HEK293 (cell line): ENCODE results near the gene PSMD12.

Experiments
- GLIS1 ChIP-seq: fragments of 450-650 bp; formaldehyde crosslinking; IDR thresholded peaks from 2 replicates; pipeline ENCODE4 v1.5.1; 2016; ENCODE audit warnings: missing biosample characterization, missing genetic modification characterization
- HOXA7 ChIP-seq: sonication (generic); formaldehyde crosslinking; IDR thresholded peaks from 2 replicates; pipeline ENCODE4 v1.8.1; 2022; ENCODE audit warnings: missing genetic modification reagents, borderline replicate concordance
- KLF7 ChIP-seq: fragments of 450-650 bp; formaldehyde crosslinking; IDR thresholded peaks from 2 replicates; pipeline ENCODE4 v1.5.1; 2016; ENCODE audit warnings: missing biosample characterization, missing genetic modification characterization, borderline replicate concordance
- YY1 ChIP-seq: fragments of 450-650 bp; formaldehyde crosslinking; IDR thresholded peaks from 2 replicates; pipeline ENCODE4 v1.5.1; 2018; ENCODE audit warnings: missing biosample characterization, missing genetic modification characterization
- ZNF211 ChIP-seq: fragments of 450-650 bp; formaldehyde crosslinking; IDR thresholded peaks from 2 replicates; pipeline ENCODE4 v1.5.1; 2016; ENCODE audit warnings: low read depth, missing biosample characterization, missing genetic modification characterization
- ZNF433 ChIP-seq: fragments of 450-650 bp; formaldehyde crosslinking; IDR thresholded peaks from 2 replicates; pipeline ENCODE4 v1.5.1; 2016; ENCODE audit warnings: missing biosample characterization, missing genetic modification characterization, low read depth
- TF ChIP-seq, protein P1 (sequence below): fragments of 450-650 bp; formaldehyde crosslinking; IDR thresholded peaks from 2 replicates; pipeline ENCODE4 v1.5.1; 2016; ENCODE audit warnings: missing biosample characterization, missing genetic modification characterization
- TF ChIP-seq, protein P2 (sequence below): fragments of 450-650 bp; formaldehyde crosslinking; IDR thresholded peaks from 2 replicates; pipeline ENCODE4 v1.5.1; 2016; ENCODE audit warnings: missing biosample characterization, missing genetic modification characterization, borderline replicate concordance
- TF ChIP-seq, protein P3 (sequence below): fragments of 450-650 bp; formaldehyde crosslinking; IDR thresholded peaks from 2 replicates; pipeline ENCODE4 v1.5.1; 2016; ENCODE audit warnings: missing biosample characterization, missing genetic modification characterization
- TF ChIP-seq, protein P4 (sequence below): fragments of 450-650 bp; formaldehyde crosslinking; conservative IDR thresholded peaks from 2 replicates; pipeline ENCODE4 v1.5.1; 2016; ENCODE audit warnings: low read depth, missing biosample characterization, missing genetic modification characterization
- TF ChIP-seq, protein P5 (sequence below): fragments of 450-650 bp; formaldehyde crosslinking; IDR thresholded peaks from 2 replicates; pipeline ENCODE4 v1.5.1; 2016; ENCODE audit warnings: missing biosample characterization, missing genetic modification characterization

DNA sequence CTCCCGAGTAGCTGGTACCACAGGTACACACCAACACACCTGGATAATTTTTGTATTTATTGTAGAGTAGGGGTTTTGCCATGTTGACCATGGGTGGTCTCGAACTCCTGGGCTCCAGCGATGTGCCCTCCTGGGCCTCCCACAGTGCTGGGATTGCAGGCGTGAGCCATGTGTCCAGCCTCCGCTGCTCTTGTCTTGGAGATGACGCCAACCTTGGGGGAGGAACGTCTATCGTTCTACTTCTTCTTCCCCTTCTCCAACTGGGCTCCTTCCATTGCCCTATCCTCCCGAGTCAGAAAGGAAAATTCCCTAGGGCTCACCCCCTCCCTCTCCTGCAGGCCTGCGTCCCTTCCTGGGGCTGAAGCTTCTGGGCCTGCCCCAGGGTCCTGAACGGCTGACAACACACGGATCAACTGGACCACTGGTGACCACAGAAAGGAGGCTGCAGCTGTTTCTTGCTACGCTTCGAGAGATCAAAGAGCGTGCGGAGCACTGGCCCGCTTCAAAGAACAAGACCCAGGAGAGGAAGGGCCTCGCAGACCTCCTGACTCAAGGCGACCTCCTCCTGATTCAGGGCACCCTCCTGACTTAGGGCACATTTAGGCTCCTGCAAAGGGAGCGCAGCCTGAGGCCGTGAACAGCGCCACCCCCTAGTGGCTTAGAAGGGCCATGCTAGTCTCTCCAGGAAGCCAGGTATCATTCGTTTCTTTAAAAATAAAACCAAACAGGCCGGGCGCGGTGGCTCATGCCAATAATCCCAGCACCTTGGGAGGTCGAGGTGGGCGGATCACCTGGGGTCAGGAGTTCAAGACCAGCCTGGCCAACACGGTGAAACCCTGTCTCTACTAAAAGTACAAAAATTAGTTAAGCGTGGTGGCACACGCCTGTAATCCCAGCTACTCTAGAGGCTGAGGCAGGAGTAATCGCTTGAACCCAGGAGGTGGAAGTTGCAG is 72.8 kb downstream of the PSMD12 start:
- TF ChIP-seq HOXA7 (CRISPR knock-in tag) (no peak), YY1 (tag by site-specific recombination) (no peak), GLIS1 (tag by site-specific recombination) (no peak), ZNF211 (tag by site-specific recombination) (no peak), ZNF433 (no peak), KLF7 (tag by site-specific recombination) (no peak)
- TF ChIP-seq, protein P1, sequence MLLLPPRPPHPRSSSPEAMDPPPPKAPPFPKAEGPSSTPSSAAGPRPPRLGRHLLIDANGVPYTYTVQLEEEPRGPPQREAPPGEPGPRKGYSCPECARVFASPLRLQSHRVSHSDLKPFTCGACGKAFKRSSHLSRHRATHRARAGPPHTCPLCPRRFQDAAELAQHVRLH: no peak
- TF ChIP-seq, protein P2, sequence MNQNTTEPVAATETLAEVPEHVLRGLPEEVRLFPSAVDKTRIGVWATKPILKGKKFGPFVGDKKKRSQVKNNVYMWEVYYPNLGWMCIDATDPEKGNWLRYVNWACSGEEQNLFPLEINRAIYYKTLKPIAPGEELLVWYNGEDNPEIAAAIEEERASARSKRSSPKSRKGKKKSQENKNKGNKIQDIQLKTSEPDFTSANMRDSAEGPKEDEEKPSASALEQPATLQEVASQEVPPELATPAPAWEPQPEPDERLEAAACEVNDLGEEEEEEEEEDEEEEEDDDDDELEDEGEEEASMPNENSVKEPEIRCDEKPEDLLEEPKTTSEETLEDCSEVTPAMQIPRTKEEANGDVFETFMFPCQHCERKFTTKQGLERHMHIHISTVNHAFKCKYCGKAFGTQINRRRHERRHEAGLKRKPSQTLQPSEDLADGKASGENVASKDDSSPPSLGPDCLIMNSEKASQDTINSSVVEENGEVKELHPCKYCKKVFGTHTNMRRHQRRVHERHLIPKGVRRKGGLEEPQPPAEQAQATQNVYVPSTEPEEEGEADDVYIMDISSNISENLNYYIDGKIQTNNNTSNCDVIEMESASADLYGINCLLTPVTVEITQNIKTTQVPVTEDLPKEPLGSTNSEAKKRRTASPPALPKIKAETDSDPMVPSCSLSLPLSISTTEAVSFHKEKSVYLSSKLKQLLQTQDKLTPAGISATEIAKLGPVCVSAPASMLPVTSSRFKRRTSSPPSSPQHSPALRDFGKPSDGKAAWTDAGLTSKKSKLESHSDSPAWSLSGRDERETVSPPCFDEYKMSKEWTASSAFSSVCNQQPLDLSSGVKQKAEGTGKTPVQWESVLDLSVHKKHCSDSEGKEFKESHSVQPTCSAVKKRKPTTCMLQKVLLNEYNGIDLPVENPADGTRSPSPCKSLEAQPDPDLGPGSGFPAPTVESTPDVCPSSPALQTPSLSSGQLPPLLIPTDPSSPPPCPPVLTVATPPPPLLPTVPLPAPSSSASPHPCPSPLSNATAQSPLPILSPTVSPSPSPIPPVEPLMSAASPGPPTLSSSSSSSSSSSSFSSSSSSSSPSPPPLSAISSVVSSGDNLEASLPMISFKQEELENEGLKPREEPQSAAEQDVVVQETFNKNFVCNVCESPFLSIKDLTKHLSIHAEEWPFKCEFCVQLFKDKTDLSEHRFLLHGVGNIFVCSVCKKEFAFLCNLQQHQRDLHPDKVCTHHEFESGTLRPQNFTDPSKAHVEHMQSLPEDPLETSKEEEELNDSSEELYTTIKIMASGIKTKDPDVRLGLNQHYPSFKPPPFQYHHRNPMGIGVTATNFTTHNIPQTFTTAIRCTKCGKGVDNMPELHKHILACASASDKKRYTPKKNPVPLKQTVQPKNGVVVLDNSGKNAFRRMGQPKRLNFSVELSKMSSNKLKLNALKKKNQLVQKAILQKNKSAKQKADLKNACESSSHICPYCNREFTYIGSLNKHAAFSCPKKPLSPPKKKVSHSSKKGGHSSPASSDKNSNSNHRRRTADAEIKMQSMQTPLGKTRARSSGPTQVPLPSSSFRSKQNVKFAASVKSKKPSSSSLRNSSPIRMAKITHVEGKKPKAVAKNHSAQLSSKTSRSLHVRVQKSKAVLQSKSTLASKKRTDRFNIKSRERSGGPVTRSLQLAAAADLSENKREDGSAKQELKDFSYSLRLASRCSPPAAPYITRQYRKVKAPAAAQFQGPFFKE (tag by site-specific recombination): no peak
- TF ChIP-seq, protein P3, sequence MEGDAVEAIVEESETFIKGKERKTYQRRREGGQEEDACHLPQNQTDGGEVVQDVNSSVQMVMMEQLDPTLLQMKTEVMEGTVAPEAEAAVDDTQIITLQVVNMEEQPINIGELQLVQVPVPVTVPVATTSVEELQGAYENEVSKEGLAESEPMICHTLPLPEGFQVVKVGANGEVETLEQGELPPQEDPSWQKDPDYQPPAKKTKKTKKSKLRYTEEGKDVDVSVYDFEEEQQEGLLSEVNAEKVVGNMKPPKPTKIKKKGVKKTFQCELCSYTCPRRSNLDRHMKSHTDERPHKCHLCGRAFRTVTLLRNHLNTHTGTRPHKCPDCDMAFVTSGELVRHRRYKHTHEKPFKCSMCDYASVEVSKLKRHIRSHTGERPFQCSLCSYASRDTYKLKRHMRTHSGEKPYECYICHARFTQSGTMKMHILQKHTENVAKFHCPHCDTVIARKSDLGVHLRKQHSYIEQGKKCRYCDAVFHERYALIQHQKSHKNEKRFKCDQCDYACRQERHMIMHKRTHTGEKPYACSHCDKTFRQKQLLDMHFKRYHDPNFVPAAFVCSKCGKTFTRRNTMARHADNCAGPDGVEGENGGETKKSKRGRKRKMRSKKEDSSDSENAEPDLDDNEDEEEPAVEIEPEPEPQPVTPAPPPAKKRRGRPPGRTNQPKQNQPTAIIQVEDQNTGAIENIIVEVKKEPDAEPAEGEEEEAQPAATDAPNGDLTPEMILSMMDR (tag by site-specific recombination): peak; percentile 75
- TF ChIP-seq, protein P4, sequence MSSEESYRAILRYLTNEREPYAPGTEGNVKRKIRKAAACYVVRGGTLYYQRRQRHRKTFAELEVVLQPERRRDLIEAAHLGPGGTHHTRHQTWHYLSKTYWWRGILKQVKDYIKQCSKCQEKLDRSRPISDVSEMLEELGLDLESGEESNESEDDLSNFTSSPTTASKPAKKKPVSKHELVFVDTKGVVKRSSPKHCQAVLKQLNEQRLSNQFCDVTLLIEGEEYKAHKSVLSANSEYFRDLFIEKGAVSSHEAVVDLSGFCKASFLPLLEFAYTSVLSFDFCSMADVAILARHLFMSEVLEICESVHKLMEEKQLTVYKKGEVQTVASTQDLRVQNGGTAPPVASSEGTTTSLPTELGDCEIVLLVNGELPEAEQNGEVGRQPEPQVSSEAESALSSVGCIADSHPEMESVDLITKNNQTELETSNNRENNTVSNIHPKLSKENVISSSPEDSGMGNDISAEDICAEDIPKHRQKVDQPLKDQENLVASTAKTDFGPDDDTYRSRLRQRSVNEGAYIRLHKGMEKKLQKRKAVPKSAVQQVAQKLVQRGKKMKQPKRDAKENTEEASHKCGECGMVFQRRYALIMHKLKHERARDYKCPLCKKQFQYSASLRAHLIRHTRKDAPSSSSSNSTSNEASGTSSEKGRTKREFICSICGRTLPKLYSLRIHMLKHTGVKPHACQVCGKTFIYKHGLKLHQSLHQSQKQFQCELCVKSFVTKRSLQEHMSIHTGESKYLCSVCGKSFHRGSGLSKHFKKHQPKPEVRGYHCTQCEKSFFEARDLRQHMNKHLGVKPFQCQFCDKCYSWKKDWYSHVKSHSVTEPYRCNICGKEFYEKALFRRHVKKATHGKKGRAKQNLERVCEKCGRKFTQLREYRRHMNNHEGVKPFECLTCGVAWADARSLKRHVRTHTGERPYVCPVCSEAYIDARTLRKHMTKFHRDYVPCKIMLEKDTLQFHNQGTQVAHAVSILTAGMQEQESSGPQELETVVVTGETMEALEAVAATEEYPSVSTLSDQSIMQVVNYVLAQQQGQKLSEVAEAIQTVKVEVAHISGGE (tag by site-specific recombination): no peak
- TF ChIP-seq, protein P5, sequence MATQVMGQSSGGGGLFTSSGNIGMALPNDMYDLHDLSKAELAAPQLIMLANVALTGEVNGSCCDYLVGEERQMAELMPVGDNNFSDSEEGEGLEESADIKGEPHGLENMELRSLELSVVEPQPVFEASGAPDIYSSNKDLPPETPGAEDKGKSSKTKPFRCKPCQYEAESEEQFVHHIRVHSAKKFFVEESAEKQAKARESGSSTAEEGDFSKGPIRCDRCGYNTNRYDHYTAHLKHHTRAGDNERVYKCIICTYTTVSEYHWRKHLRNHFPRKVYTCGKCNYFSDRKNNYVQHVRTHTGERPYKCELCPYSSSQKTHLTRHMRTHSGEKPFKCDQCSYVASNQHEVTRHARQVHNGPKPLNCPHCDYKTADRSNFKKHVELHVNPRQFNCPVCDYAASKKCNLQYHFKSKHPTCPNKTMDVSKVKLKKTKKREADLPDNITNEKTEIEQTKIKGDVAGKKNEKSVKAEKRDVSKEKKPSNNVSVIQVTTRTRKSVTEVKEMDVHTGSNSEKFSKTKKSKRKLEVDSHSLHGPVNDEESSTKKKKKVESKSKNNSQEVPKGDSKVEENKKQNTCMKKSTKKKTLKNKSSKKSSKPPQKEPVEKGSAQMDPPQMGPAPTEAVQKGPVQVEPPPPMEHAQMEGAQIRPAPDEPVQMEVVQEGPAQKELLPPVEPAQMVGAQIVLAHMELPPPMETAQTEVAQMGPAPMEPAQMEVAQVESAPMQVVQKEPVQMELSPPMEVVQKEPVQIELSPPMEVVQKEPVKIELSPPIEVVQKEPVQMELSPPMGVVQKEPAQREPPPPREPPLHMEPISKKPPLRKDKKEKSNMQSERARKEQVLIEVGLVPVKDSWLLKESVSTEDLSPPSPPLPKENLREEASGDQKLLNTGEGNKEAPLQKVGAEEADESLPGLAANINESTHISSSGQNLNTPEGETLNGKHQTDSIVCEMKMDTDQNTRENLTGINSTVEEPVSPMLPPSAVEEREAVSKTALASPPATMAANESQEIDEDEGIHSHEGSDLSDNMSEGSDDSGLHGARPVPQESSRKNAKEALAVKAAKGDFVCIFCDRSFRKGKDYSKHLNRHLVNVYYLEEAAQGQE (tag by site-specific recombination): no peak
